Measurements from ENCODE around the gene EDEM3.
"Not testable (repeated sequence)": the region's sequence is repeated elsewhere in the genome, so short reads cannot be mapped to it uniquely, and the experiment has no call there.

Gene EDEM3, protein sequence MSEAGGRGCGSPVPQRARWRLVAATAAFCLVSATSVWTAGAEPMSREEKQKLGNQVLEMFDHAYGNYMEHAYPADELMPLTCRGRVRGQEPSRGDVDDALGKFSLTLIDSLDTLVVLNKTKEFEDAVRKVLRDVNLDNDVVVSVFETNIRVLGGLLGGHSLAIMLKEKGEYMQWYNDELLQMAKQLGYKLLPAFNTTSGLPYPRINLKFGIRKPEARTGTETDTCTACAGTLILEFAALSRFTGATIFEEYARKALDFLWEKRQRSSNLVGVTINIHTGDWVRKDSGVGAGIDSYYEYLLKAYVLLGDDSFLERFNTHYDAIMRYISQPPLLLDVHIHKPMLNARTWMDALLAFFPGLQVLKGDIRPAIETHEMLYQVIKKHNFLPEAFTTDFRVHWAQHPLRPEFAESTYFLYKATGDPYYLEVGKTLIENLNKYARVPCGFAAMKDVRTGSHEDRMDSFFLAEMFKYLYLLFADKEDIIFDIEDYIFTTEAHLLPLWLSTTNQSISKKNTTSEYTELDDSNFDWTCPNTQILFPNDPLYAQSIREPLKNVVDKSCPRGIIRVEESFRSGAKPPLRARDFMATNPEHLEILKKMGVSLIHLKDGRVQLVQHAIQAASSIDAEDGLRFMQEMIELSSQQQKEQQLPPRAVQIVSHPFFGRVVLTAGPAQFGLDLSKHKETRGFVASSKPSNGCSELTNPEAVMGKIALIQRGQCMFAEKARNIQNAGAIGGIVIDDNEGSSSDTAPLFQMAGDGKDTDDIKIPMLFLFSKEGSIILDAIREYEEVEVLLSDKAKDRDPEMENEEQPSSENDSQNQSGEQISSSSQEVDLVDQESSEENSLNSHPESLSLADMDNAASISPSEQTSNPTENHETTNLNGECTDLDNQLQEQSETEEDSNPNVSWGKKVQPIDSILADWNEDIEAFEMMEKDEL

DNA sequence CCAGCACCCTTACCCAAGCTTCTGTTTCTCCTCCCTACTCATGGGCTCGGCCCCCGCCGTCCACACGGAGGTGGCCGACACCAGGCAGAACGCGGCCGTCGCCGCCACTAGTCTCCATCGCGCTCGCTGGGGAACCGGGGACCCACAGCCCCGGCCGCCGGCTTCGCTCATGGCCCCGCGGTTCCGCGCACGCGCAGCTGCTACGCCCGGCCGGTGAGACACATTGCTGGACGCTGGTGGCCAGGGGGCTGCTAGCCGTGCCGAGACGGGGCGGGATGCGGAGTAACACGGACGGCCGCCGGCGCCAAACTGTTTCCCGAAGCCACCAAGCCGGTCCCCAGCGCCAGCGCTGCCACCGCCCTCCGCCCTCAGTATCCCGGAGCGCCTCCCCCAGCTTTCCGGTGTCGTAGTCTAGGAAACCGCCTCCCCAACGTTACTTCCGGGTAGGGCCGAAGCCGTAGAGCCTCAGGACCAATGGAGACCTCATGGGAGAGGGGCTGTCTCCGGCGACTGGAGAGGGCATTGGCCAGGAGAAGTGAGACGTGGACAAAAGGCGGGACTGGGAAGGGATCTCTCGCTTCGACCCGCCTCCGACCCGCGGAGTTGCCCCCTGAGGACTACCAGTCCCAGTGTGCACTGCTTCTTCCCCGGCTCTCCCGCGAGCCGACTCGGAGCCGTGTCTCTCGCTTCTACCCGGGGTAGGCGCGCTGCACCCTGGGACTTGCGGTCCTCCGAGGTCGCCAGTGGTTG is at the start of gene EDEM3:
TSS of gene EDEM3 (minus strand) at position 383 of the 750 bp plus-strand sequence. CDS start at position 171, 212 bp downstream.
- peak; percentile 97 for DNase-seq (ENCODE audit: low spot score)

DNA sequence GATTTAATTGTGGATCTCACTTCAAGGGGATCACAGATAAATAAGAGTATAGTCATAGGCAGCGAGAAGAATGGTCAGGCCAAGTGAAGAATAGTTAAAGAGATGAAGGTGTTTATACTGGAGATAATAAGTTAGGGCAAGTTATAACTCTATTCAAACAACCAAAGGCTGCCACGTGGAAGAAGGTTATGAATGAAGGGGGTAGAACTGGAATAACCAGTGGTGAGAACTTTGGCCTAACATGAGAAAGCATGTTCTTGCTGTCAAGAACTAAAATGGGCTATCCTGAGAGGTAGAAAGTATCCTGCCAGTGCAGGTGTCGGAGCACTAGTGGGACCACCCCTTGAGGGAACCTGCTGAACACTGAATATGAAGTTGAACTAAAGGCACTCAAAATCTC is 49.6 kb upstream of the EDEM3 start:
- no peak for DNase-seq (ENCODE audit: low spot score)

DNA sequence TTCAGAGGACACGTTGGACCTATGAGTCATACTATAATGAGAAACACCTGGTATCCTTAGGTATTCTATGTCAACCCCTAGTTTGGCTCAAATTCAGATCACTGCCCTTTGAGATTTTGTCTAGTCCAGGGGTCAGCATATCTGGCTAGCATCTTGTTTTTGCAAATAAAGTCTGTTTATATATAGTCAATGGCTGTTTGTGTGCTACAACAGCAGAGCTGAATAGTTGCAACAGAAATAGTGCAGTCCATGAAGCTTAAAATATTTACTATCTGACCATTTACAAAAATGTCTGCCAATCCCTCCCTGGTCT is 48.5 kb upstream of the EDEM3 start:
- DNase-seq (ENCODE audit: low spot score): no peak

DNA sequence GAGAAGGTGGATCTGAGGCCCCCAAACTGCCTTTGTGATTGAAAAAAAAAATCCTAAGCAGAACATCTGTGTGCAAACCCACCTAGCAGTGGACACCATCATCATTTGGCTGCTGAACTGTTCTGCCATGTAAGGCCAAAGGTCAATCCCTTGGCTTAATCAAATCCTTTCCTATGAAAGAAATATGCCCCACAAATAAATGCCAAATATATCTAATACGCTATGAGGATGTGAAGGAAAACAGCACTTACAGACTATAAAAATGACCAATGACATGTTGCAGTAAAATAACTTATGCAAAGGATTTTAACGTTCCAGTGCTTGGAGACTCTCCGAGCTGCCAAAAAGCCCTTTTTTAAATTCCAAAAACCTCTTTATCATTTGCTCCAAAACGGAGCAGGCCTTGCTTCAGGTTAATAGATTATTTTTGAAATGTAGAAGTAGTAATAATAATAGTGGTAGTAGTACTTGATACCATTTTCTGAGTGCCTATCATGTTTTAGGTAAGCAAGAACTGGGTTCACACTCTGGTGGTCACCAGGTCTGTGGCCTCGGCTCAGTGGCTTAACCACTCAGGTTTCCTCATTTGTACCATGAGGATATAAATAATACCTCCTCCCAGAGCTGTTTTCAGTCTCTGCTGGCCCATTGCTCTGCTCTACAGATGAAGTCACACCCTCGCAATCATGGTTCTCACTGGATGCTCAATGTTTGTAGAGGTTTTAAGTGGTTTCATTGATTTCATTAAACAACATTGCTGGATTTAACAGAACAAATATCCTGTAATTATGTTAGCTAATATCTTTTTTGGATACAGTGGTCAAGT is 47.9 kb upstream of the EDEM3 start:
- DNase-seq (ENCODE audit: low spot score): peak; percentile 20

DNA sequence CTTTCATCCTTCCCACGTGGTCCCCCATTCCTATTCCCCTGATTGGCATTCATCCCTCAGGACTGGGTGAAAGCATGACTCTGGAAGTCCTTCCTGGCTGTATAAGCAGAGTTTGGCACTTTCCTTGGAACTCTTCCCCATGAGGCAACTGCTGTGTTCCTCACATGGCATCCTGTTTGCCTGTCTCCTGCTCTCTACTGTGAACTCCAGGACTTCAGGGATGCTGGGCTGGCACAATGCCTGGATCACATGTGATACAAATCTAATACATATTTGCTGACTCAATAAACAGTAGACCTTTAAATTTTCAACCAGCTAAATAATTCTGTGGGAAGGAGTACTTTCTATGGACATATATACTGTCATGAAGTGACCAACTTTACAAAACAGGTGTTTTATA is 46.8 kb upstream of the EDEM3 start:
- no peak for DNase-seq (ENCODE audit: low spot score)

DNA sequence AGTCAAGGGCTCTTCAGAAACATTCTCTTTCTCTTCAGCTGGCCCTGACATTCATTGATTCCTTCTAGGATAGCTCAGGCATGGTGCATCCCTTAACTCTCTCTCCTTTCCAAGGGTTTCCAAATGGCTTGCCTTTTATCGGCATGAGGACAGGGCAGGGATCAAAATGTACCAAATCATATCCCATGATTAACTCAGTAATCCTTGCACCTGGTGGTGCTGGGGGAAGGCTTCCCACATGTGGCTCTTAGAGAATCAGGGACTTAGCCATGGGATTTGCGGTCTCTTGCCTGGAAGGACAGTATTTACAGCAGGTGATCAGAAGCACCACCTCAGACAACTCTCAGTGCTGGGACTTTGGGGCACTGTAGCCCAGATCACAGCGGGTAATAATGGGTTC is 46.2 kb upstream of the EDEM3 start:
- no peak for DNase-seq (ENCODE audit: low spot score)

DNA sequence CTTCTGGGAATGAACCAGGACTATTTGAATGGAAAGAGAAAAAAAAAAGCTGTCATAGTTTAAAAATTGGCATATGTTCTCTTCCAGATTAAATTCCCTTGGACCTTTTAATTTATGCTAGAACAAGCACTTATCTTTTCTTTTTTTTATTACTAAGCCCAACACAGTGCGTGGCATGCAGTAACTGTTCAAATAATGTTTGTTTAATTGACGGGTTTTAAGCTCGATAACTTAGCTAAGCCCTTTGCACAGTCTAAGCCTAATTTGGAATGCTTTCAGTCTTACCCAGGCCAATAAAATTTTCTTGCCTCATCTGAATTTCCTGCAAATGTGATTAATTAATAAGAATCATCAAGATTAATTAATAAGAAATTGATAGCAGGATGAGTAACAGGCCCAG is 39.3 kb upstream of the EDEM3 start:
- no peak for DNase-seq (ENCODE audit: low spot score)

DNA sequence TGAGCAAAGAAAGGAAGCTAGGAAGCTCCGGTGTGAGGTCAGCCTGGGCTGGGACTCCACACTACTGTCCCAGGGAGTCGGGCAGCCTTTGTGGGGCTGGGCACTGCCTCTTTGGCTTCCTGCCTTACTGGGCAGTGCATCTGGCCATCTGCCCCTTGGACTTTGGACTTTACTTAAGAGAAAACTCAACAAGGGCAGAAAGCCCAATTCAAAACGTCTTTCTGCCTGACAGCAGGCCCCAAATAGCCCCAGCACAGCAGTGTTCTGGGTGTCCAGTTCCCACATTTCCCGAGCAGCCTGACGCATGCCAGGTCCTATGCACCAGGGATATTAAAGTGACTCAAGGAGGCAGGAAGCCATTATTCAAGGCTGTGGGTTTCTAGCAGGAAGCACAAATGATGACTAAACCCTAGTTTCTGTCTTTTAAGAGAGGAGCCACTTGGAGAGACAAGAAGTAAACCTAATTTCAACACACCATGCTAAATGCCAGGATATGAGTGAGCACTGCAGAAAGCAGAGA is 37.9 kb upstream of the EDEM3 start:
- no peak for DNase-seq (ENCODE audit: low spot score)

DNA sequence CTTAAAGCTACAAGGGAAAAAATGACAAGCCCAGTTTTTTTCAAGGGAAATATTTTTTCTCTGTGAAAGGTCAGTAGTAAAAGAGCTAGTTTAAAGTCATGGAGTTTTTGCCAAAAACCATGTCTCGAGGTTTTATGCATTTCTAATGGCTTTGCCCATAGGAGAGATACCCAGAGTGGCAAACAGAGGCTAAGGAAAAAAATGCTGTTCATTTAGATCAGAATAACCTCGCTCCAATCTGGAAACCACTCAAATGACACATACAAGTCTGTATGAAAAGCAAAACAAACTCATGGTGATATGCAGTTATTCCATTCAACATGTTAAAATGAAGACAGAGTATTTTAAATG is 36.9 kb upstream of the EDEM3 start:
- DNase-seq (ENCODE audit: low spot score): no peak

DNA sequence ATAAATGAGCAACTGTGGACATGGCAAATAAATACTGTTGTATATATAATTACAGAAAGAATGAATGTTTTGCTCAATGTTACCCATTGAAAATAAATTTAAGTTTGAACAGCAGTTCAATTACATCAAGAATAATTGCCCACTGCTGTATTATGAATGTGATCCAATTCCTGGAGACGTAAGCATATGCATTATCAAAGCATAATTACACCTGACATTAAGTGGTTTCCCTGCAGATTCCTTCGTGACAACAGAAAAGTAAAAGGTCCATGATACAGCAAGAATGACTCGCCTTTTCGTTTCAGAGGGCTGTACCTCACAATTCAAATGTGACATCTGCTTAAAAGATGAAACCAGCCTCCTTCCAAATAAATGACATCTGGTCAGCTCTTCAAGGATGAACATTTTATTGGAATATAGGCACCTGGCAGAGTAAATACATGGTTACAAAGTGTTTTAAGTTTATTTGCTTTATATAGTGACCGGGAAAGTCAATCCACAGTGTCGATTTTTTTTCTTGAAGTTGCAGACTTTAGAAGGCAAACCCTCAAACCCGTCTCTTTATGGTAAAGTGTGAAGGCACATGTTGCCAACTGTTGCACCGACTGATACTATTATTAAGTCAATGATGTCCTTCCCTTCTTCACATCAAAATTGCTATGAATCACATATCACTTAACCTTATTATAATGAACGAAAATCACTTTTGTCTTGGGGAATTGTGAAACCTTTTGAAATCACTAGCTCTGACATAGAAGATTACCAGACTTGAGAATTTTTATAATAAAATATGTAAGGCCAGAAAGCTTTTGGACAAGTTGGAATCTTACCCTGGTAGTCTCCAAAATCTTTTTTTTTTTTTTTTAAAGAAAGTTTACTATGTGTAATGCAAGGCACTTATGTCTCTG is 36.2 kb upstream of the EDEM3 start:
- DNase-seq (ENCODE audit: low spot score): no peak

DNA sequence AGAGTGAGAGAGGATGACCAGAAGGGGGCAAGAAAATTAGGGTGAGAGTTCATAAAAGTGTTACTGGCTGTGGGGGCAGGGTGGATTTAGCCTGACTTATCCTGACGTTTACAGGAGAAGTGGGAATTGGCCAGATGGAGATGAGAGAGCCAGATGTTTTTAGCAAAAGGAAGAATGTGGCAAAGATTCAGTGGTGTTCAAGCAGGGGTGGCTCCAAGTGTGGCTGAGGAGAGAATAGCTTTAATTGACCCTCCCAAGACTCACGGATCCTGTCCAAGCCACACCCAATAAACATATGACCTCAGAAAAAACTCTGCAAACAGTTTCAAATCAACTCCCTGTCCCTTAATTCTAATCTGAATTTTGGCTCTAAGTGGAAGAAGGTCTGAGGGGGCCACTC is 35.2 kb upstream of the EDEM3 start:
- no peak for DNase-seq (ENCODE audit: low spot score)

DNA sequence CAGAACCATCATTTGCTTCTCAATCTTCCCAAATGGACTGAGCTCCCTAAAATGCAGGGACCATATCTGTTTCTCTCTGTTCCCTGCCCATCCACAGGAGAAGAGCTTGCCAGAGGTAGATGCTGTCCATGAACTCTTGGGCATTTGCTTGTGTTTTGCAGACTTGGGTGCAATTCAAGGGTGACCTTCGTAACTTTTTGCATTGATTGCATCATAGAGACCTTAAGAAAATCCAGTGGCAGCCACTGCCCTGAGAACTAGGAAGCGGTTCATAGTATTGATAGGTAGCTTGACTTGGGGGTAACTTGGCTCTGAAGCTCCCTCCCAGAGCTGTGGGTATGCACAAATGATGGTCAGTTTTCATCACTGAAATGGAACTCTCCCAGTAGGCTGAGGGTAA is 34.3 kb upstream of the EDEM3 start:
- DNase-seq (ENCODE audit: low spot score): no peak

DNA sequence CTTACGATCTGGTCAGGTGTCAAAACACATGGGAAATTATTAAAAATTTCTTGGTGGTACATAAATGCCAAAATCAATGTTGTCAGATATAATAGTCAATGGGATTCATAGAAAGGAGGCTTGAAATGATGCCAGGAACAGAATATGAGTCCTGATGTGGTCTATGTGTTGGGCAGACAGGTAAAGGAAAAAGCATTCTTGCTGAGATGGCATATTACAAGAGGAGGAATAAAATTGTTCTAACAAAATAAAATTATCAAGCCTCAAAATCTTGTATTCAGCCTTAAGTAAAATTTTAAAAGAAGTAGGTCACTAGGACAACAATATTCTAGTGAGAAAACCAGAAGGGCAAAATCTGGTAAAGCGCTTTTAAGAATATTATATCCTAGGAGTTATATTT is 30.9 kb upstream of the EDEM3 start:
- DNase-seq (ENCODE audit: low spot score): no peak

DNA sequence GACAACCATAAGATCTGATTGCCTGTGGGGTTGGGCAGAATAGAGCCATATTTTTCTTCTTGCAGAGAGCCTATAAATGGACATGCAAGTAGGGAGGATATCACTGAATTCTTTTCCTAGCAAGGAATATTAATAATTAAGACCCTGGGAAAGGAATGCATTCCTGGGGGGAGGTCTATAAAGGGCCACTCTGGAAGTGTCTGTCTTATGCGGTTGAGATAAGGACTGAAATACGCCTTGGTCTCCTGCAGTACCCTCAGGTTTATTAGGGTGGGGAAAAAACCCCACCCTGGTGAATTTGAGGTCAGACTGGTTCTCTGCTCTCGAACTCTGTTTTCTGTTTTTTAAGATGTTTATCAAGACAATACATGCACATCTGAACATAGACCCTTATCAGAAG is 29.1 kb upstream of the EDEM3 start:
- not testable (repeated sequence) for DNase-seq (ENCODE audit: low spot score)

DNA sequence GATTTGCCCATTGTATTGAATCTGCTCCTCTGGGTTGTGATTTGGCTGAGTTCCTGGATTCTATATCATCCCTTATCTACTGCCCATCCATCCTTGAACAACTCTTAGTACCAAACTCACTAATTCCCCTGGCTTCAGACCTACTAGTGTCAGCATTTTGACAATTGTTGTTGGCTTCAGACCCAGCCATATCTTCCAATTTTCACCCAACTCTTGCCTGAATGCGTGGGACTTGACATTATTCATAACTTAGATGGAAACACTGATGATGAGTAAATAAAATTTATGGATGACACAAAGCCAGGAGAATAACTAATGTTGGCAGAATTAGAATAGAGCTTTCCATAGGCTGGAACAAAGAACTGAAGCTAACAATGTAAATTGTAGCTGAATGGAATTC is 27.3 kb upstream of the EDEM3 start:
- DNase-seq (ENCODE audit: low spot score): no peak

DNA sequence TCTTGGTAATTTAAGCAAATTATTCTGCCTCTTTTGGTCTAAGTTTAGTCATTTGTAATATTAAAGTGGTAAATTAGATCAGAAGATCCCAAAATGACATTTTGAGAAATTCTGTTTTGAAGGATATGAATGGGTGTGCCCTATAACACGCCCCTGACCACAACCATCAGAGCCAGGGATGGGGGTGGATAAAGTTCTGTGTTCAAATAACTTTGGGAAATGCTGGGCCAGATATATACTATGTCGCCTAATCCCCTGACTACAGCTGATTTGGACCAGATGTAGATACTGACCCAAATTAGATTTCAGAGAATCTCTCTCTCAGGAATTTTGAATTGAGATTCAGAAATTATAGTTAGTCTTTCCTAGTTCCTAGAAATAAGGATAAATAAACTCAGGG is 21.2 kb upstream of the EDEM3 start:
- DNase-seq (ENCODE audit: low spot score): no peak

DNA sequence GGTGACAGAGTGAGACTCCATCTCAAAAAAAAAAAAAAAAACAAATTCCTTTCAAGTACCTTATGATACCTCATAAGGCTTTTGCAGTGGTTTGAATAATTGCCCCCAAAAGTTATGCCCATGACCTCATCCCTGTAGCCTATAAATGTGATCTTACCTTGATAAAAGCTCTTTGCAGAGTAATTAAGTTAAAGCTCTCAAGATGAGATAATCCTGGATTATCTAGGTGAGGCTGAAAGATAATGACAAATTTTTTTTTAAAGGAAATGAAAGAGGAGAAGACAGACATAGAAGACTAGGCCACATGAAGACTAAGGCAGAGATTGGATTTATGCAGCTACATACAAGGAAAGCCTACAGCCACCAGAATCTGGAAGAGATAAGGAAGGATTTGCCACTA is 20.7 kb upstream of the EDEM3 start:
- no peak for DNase-seq (ENCODE audit: low spot score)

DNA sequence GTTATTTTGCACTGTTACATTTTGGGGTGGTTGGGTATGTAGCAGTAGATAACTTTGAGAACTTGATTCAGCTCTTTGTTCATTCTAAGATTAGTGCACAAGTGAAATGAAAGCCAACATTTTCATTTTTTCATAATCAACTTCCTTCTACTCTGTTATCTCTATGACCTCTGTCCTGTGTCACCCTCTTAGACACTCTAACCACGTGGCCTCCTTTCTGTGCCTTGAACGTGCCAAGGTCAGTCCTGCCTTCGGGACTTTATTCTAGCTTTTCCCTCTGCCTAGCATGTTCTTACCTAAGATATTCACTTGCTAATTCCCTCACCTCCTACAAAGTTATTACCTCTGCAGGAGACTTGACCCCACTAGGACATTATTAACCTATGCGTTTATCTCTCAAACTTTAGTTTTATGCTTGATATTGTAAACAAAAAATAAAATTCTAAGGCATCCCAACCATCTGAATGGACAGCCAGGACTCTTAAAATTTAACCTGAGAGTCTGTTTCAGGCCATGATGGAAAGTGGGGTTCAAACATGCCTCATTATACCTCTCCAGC is 19.2 kb upstream of the EDEM3 start:
- no peak for DNase-seq (ENCODE audit: low spot score)

DNA sequence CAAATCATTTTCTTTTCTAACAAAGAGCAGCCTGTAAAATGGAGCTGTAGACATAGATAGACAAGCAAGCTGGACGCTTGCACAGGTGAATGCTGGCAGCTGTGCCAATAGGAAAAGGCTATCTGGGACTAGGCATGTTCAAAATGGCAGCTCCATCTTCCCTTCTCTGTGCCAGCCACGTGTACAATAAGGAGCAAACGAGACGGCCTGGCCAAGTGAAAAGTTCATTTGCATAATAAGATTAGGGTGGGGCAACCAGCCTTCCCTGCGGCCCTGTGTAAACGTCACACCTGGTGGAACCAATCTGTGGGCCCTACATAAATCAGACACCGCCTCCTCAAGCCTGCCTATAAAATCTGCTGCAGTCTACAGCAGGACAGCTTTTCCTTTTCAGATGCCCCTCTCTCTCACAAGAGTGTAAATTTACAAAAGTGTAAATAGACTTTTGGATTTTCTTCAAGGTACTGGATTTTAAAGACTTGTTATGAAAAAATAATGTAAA is 16.6 kb upstream of the EDEM3 start:
- DNase-seq (ENCODE audit: low spot score): no peak

All from germinal center (tissue), 1 donor.